Karpas-422 (cell line): ENCODE data around the gene C21orf91. TPM values are rescaled to one million over a fixed set of nuclear protein-coding genes. Genes with fewer than 3 reads are reported as not detected.
A peak's percentile ranks its signal among the peaks of the same experiment; 100 is the strongest.

ENCODE experiments used
- DNase-seq: peaks from one replicate; pipeline ENCODE4 v3.0.0-alpha.2; 2015
- H2AFZ ChIP-seq: fragments of 200-600 bp; sonication (generic); 2 replicates; pipeline ENCODE4 v1.6.1; 2014; ENCODE audit warnings: antibody characterized with exemption, low read length, mixed read lengths
- H3K27ac ChIP-seq: fragments of 200-600 bp; sonication (generic); 2 replicates; pipeline ENCODE4 v1.5.1; 2014; ENCODE audit warnings: mild to moderate bottlenecking, low read length, moderate library complexity
- H3K27me3 ChIP-seq: fragments of 200-600 bp; sonication (generic); 2 replicates; pipeline ENCODE4 v1.6.1; 2014; ENCODE audit warnings: low read length, mixed read lengths
- H3K36me3 ChIP-seq: fragments of 200-600 bp; sonication (generic); 2 replicates; pipeline ENCODE4 v1.6.1; 2014; ENCODE audit warnings: low read length, mixed read lengths; ENCODE audit not compliant: insufficient read depth
- H3K4me1 ChIP-seq: fragments of 200-600 bp; sonication (generic); 2 replicates; pipeline ENCODE4 v1.6.1; 2014; ENCODE audit warnings: mild to moderate bottlenecking, low read length, mixed read lengths
- H3K4me2 ChIP-seq: fragments of 200-600 bp; sonication (generic); 2 replicates; pipeline ENCODE4 v1.6.1; 2014; ENCODE audit warnings: low read length, low read depth, mild to moderate bottlenecking; ENCODE audit not compliant: poor library complexity, severe bottlenecking
- H3K4me3 ChIP-seq: fragments of 200-600 bp; sonication (generic); 2 replicates; pipeline ENCODE4 v1.5.1; 2014; ENCODE audit warnings: mild to moderate bottlenecking, antibody characterized with exemption, low read length, mixed read lengths
- H3K79me2 ChIP-seq: fragments of 200-600 bp; sonication (generic); 2 replicates; pipeline ENCODE4 v1.6.1; 2014; ENCODE audit warnings: mild to moderate bottlenecking, low read length, mixed read lengths
- H3K9ac ChIP-seq: fragments of 200-600 bp; sonication (generic); 2 replicates; pipeline ENCODE4 v1.6.0; 2014; ENCODE audit warnings: low read length
- H3K9me2 ChIP-seq: fragments of 200-600 bp; sonication (generic), shearing (Covaris generic); replicated peaks from 2 replicates; pipeline ENCODE4 v1.6.0; 2014; ENCODE audit warnings: mild to moderate bottlenecking, low read length, moderate library complexity; ENCODE audit not compliant: insufficient read depth
- H3K9me3 ChIP-seq: fragments of 300-700, 200-600 bp; sonication (generic); 2 replicates; pipeline ENCODE4 v1.6.1; 2014; ENCODE audit warnings: low read length, mixed read lengths
- H4K20me1 ChIP-seq: fragments of 200-600 bp; sonication (generic); 2 replicates; pipeline ENCODE4 v1.6.1; 2014; ENCODE audit warnings: mild to moderate bottlenecking, antibody characterized with exemption, low read length, low read depth; ENCODE audit not compliant: insufficient read depth
- total RNA-seq: library from RNA; depleted of rRNA; stranded (reverse); fragments of >200 nt; shearing (Covaris generic); gene quantifications from 2 replicates; pipeline ENCODE4 v1.2.3, GENCODE V29; 2014; ENCODE audit warnings: low replicate concordance

Gene C21orf91
- total RNA-seq, 1 experiment from 2014 or later = 37.4 TPM

GRCh38 chr21:17834639-17835354 is 15.6 kb upstream of the C21orf91 start:
- Histone ChIP-seq H3K79me2 (no peaks in the 10 kb centered on the region), H3K9me3 (no peaks in the 10 kb centered on the region), H3K4me2 (peak overlapping the region; percentile 63), H4K20me1 (no peaks in the 10 kb centered on the region), H3K9me2 (no peaks in the 10 kb centered on the region; the same call in 1 of the 2 replicates), H3K36me3 (no peaks in the 10 kb centered on the region), H3K27me3 (no peaks in the 10 kb centered on the region), H2AFZ (peak overlapping the region; percentile 10; the same call in 1 of the 2 replicates), H3K4me1 (peaks cover 22% of the 10 kb centered on the region), H3K4me3 (0 out of 2 replicates have a peak overlapping the region, but pooled peaks have one; percentile 22), H3K9ac (no peak overlapping the region), H3K27ac (peak overlapping the region; percentile 76)
- peak; percentile 78 for DNase-seq

GRCh38 chr21:17829472-17829871 is 10.3 kb upstream of the C21orf91 start:
- Histone ChIP-seq H3K4me3 (no peak overlapping the region), H4K20me1 (no peaks in the 10 kb centered on the region), H3K36me3 (no peaks in the 10 kb centered on the region), H3K4me1 (peaks cover 10% of the 10 kb centered on the region), H3K27ac (no peak overlapping the region), H3K9ac (no peak overlapping the region), H3K79me2 (no peaks in the 10 kb centered on the region), H3K27me3 (no peaks in the 10 kb centered on the region), H3K9me2 (no peaks in the 10 kb centered on the region), H3K4me2 (no peak overlapping the region), H2AFZ (no peak overlapping the region), H3K9me3 (no peaks in the 10 kb centered on the region)
- DNase-seq = no peak

- no peak overlapping the region for H2AFZ ChIP-seq
- no peak overlapping the region for H3K27ac ChIP-seq
- no peaks in the 10 kb centered on the region for H3K9me3 ChIP-seq
- no peaks in the 10 kb centered on the region for H3K79me2 ChIP-seq
- no peaks in the 10 kb centered on the region for H3K36me3 ChIP-seq
- H3K4me1 ChIP-seq = peaks cover 5% of the 10 kb centered on the region
- no peak overlapping the region for H3K9ac ChIP-seq
- H3K27me3 ChIP-seq = no peaks in the 10 kb centered on the region
- H4K20me1 ChIP-seq = no peaks in the 10 kb centered on the region
- no peak for DNase-seq
- H3K4me3 ChIP-seq = no peak overlapping the region
- no peak overlapping the region for H3K4me2 ChIP-seq
- H3K9me2 ChIP-seq = no peaks in the 10 kb centered on the region
These were observed 9.1 kb upstream of the C21orf91 start for GRCh38 chr21:17828223-17828622.

GRCh38 chr21:17823846-17824245 is 4.7 kb upstream of the C21orf91 start:
- Histone ChIP-seq H3K4me1 (peaks cover 14% of the 10 kb centered on the region), H3K79me2 (peaks cover 3% of the 10 kb centered on the region), H3K9me3 (no peaks in the 10 kb centered on the region), H3K27me3 (no peaks in the 10 kb centered on the region), H3K4me3 (no peak overlapping the region), H4K20me1 (no peaks in the 10 kb centered on the region), H3K27ac (no peak overlapping the region), H3K4me2 (no peak overlapping the region), H3K36me3 (no peaks in the 10 kb centered on the region), H3K9me2 (no peaks in the 10 kb centered on the region), H2AFZ (no peak overlapping the region), H3K9ac (no peak overlapping the region)
- DNase-seq = no peak

GRCh38 chr21:17821121-17821520 is 2.0 kb upstream of the C21orf91 start:
- Histone ChIP-seq H4K20me1 (peaks cover 7% of the 10 kb centered on the region; the same call in 1 of the 2 replicates), H3K36me3 (peaks cover 12% of the 10 kb centered on the region), H3K4me2 (peak overlapping the region; percentile 95), H3K9me3 (no peaks in the 10 kb centered on the region), H2AFZ (peak overlapping the region; percentile 83; the same call in 1 of the 2 replicates), H3K27ac (no peak overlapping the region), H3K4me3 (0 out of 2 replicates have a peak overlapping the region, but pooled peaks have one; percentile 74), H3K79me2 (peaks cover 30% of the 10 kb centered on the region), H3K9ac (peak overlapping the region; percentile 91; the same call in 1 of the 2 replicates), H3K27me3 (no peaks in the 10 kb centered on the region), H3K4me1 (peaks cover 34% of the 10 kb centered on the region), H3K9me2 (no peaks in the 10 kb centered on the region; the same call in 1 of the 2 replicates)
- no peak for DNase-seq

- peak overlapping the region; percentile 83 for H2AFZ ChIP-seq
- peak; percentile 84 for DNase-seq
- peak overlapping the region; percentile 81 for H3K27ac ChIP-seq
- peaks cover 7% of the 10 kb centered on the region; the same call in 1 of the 2 replicates for H4K20me1 ChIP-seq
- peak overlapping the region; percentile 95 for H3K4me2 ChIP-seq
- no peaks in the 10 kb centered on the region; the same call in 1 of the 2 replicates for H3K9me2 ChIP-seq
- H3K79me2 ChIP-seq = peaks cover 42% of the 10 kb centered on the region
- peak overlapping the region; percentile 74 for H3K4me3 ChIP-seq
- peaks cover 34% of the 10 kb centered on the region for H3K4me1 ChIP-seq
- H3K27me3 ChIP-seq = no peaks in the 10 kb centered on the region
- peak overlapping the region; percentile 91 for H3K9ac ChIP-seq
- peaks cover 24% of the 10 kb centered on the region for H3K36me3 ChIP-seq
- no peaks in the 10 kb centered on the region for H3K9me3 ChIP-seq
These were observed 697 bp upstream of the C21orf91 start for GRCh38 chr21:17819877-17820229.

- Histone ChIP-seq H3K27me3 (no peaks in the 10 kb centered on the region), H3K9me3 (no peaks in the 10 kb centered on the region), H3K79me2 (peaks cover 57% of the 10 kb centered on the region), H3K9me2 (no peaks in the 10 kb centered on the region; the same call in 1 of the 2 replicates), H3K4me3 (peak overlapping the region; percentile 74), H3K9ac (peak overlapping the region; percentile 91), H3K36me3 (peaks cover 38% of the 10 kb centered on the region), H2AFZ (0 out of 2 replicates have a peak overlapping the region, but pooled peaks have one; percentile 34), H3K4me1 (peaks cover 34% of the 10 kb centered on the region), H3K27ac (peak overlapping the region; percentile 52), H3K4me2 (peak overlapping the region; percentile 95), H4K20me1 (peaks cover 7% of the 10 kb centered on the region; the same call in 1 of the 2 replicates)
- peak; percentile 77 for DNase-seq
These were observed 706 bp downstream of the C21orf91 start for GRCh38 chr21:17818186-17819113.

- Histone ChIP-seq H3K9me3 (peaks cover 22% of the 10 kb centered on the region), H3K79me2 (peaks cover 90% of the 10 kb centered on the region), H4K20me1 (peaks cover 6% of the 10 kb centered on the region; the same call in 1 of the 2 replicates), H3K9me2 (no peaks in the 10 kb centered on the region; the same call in 1 of the 2 replicates), H3K27me3 (no peaks in the 10 kb centered on the region), H3K4me1 (peaks cover 18% of the 10 kb centered on the region), H2AFZ (no peak overlapping the region), H3K9ac (no peak overlapping the region), H3K4me2 (no peak overlapping the region), H3K4me3 (no peak overlapping the region), H3K27ac (no peak overlapping the region), H3K36me3 (peaks cover 89% of the 10 kb centered on the region)
- no peak for DNase-seq
These were observed 5.8 kb downstream of the C21orf91 start for GRCh38 chr21:17813353-17813752.
